HG03378 (cell line): ENCODE measurements around the gene SPATA18.

ENCODE experiments used
- ATAC-seq: cut with Tn5 transposase; IDR thresholded peaks from one replicate; pipeline ENCODE4 v1.9.1; 2021; ENCODE audit warnings: mild to moderate bottlenecking, moderate library complexity; ENCODE audit not compliant: unreplicated experiment

SPATA18 gene

GRCh38 chr4:52051213-52051614 is at the start of gene SPATA18:
Gene SPATA18 (plus strand): TSS chr4:52051304. CDS start chr4:52051705, 401 bp downstream.
- ATAC-seq = peak; percentile 38

- ATAC-seq = no peak
Measured at GRCh38 chr4:52001616-52002015, 49.5 kb upstream of the SPATA18 start.

GRCh38 chr4:52004414-52004813 is 46.7 kb upstream of the SPATA18 start:
- ATAC-seq = no peak

GRCh38 chr4:52005604-52006273 is 45.4 kb upstream of the SPATA18 start:
- ATAC-seq = no peak

GRCh38 chr4:52006887-52007286 is 44.2 kb upstream of the SPATA18 start:
- no peak for ATAC-seq

GRCh38 chr4:52010986-52011385 is 40.1 kb upstream of the SPATA18 start:
- ATAC-seq = no peak

GRCh38 chr4:52012651-52013050 is 38.5 kb upstream of the SPATA18 start:
- no peak for ATAC-seq

GRCh38 chr4:52014903-52015302 is 36.2 kb upstream of the SPATA18 start:
- no peak for ATAC-seq

- no peak for ATAC-seq
Measured at GRCh38 chr4:52015366-52015765, 35.7 kb upstream of the SPATA18 start.

GRCh38 chr4:52016981-52017380 is 34.1 kb upstream of the SPATA18 start:
- ATAC-seq = no peak

- no peak for ATAC-seq
Measured at GRCh38 chr4:52017814-52018213, 33.3 kb upstream of the SPATA18 start.

GRCh38 chr4:52019936-52020657 is 31.0 kb upstream of the SPATA18 start, which contains the start of gene LRRC66:
Gene LRRC66 (minus strand): TSS chr4:52020363. CDS start chr4:52017613, 2,750 bp downstream.
- no peak for ATAC-seq

- no peak for ATAC-seq
Measured at GRCh38 chr4:52028970-52029369, 22.1 kb upstream of the SPATA18 start.

- no peak for ATAC-seq
Measured at GRCh38 chr4:52032005-52032404, 19.1 kb upstream of the SPATA18 start.

- ATAC-seq = no peak
Measured at GRCh38 chr4:52035190-52035589, 15.9 kb upstream of the SPATA18 start.

GRCh38 chr4:52036886-52037530 is 14.1 kb upstream of the SPATA18 start:
- ATAC-seq = no peak

- peak; percentile 64 for ATAC-seq
Measured at GRCh38 chr4:52037689-52038102, 13.4 kb upstream of the SPATA18 start.

- ATAC-seq = peak; percentile 70
Measured at GRCh38 chr4:52038103-52038912, 12.8 kb upstream of the SPATA18 start, which contains the start of gene SGCB. Gene SGCB (minus strand): TSS chr4:52038299. CDS start chr4:52038259, 40 bp downstream.

- no peak for ATAC-seq
Measured at GRCh38 chr4:52045028-52045427, 6.1 kb upstream of the SPATA18 start.

GRCh38 chr4:52049266-52049665 is 1.8 kb upstream of the SPATA18 start:
- no peak for ATAC-seq
